ENCODE results near the gene DNAH2. TPM values are rescaled to one million over a fixed set of nuclear protein-coding genes. Genes with fewer than 3 reads are reported as not detected.

Gene DNAH2
- total RNA-seq, 1 donor, result under 0.01 TPM

DNA sequence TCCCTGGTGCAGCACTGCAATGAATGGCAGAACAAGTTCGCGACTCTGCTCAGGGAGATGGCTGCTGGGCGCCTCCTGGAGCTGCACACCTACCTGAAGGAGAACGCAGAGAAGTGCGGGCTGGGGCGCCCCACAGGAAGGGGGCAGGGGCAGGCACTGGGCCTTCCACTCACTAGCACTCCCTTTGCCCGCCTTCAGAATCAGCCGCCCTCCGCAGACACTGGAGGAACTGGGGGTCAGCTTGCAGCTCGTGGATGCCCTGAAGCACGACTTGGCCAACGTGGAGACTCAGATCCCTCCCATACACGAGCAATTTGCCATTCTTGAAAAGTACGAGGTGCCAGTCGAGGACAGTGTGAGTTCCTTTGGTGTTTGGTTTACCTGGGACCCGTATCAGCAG lies 46.4 kb downstream of the DNAH2 start:
- Histone ChIP-seq H3K4me3 (ENCODE audit: insufficient read depth, low read length) (no peak overlapping the region), H2AFZ (ENCODE audit: low read length) (no peak overlapping the region), H3K9me3 (ENCODE audit: low read depth, low read length) (no peaks in the 10 kb centered on the region), H3K4me2 (ENCODE audit: insufficient read depth, low read length) (no peak overlapping the region), H3K4me1 (ENCODE audit: insufficient read depth, low read length) (no peaks in the 10 kb centered on the region), H3K79me2 (ENCODE audit: insufficient read depth, low read length) (no peaks in the 10 kb centered on the region), H4K20me1 (ENCODE audit: insufficient read depth, low read length) (no peaks in the 10 kb centered on the region), H3K27me3 (ENCODE audit: insufficient read depth, low read length) (peaks cover 7% of the 10 kb centered on the region), H3K27ac (ENCODE audit: low read depth, low read length) (no peak overlapping the region), H3K36me3 (ENCODE audit: insufficient read depth, low read length) (no peaks in the 10 kb centered on the region)
- TF ChIP-seq, protein P1, sequence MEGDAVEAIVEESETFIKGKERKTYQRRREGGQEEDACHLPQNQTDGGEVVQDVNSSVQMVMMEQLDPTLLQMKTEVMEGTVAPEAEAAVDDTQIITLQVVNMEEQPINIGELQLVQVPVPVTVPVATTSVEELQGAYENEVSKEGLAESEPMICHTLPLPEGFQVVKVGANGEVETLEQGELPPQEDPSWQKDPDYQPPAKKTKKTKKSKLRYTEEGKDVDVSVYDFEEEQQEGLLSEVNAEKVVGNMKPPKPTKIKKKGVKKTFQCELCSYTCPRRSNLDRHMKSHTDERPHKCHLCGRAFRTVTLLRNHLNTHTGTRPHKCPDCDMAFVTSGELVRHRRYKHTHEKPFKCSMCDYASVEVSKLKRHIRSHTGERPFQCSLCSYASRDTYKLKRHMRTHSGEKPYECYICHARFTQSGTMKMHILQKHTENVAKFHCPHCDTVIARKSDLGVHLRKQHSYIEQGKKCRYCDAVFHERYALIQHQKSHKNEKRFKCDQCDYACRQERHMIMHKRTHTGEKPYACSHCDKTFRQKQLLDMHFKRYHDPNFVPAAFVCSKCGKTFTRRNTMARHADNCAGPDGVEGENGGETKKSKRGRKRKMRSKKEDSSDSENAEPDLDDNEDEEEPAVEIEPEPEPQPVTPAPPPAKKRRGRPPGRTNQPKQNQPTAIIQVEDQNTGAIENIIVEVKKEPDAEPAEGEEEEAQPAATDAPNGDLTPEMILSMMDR (IDR thresholded peaks at IDR 0.05; ENCODE audit: extremely low read depth, low read depth, low read length), result no peak
- DNase-seq (ENCODE audit: insufficient read length, low spot score, missing footprints), result no peak

DNA sequence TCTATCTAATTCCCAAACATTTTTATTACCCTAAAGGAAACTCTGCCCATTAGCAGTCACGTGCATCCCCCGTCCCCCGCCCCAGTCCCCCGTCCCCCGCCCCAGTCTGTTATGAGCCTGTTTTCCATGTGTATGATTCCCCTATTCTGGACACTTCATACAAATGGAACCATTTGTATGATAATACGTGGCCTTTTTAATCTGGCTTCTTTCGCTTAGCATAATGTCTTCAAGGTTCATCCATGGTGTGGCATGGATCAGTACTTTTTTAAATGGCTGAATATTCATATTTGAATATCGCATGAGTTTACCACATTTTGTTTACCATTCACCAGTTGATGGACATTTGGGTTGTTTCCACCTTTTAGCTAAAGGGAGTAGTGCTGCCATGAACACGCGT lies 49.5 kb downstream of the DNAH2 start:
- Histone ChIP-seq H4K20me1 (ENCODE audit: insufficient read depth, low read length) (no peaks in the 10 kb centered on the region), H3K4me2 (ENCODE audit: insufficient read depth, low read length) (no peak overlapping the region), H3K36me3 (ENCODE audit: insufficient read depth, low read length) (no peaks in the 10 kb centered on the region), H3K79me2 (ENCODE audit: insufficient read depth, low read length) (no peaks in the 10 kb centered on the region), H3K9me3 (ENCODE audit: low read depth, low read length) (no peaks in the 10 kb centered on the region), H3K27me3 (ENCODE audit: insufficient read depth, low read length) (peaks cover 14% of the 10 kb centered on the region), H3K27ac (ENCODE audit: low read depth, low read length) (no peak overlapping the region), H3K4me3 (ENCODE audit: insufficient read depth, low read length) (no peak overlapping the region), H3K4me1 (ENCODE audit: insufficient read depth, low read length) (no peaks in the 10 kb centered on the region), H2AFZ (ENCODE audit: low read length) (no peak overlapping the region)
- TF ChIP-seq, protein P1 (IDR thresholded peaks at IDR 0.05; ENCODE audit: extremely low read depth, low read depth, low read length), result no peak
- no peak for DNase-seq (ENCODE audit: insufficient read length, low spot score, missing footprints)

DNA sequence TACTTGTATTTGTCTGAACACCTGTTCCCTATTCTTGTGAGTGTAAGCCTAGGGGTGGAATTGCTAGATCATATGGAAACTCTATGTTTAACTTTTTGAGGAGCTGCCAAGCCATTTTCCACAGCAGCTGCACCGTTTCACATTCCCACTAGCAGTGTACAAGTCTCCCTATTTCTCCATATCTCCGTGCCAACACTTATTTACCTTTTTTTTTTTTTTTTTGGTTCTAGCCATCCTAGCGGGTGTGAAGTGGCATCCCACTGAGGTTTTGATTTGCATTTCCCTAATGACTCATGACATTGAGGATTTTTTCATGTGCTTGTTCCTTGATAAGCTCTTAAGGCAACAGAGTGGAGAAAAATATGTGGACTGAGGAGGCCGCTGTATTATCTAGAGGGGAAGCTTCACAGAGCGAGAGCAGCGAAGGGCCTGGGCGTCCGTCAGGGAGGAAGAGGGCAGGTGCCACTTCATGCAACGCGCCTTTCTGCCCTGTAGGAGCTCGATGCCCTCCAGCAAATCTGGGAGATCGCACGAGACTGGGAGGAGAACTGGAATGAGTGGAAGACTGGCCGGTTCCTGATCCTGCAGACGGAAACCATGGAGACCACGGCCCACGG lies 50.0 kb downstream of the DNAH2 start:
- Histone ChIP-seq H3K36me3 (ENCODE audit: insufficient read depth, low read length) (no peaks in the 10 kb centered on the region), H3K27ac (ENCODE audit: low read depth, low read length) (no peak overlapping the region), H3K4me2 (ENCODE audit: insufficient read depth, low read length) (no peak overlapping the region), H3K4me3 (ENCODE audit: insufficient read depth, low read length) (no peak overlapping the region), H3K4me1 (ENCODE audit: insufficient read depth, low read length) (no peaks in the 10 kb centered on the region), H3K79me2 (ENCODE audit: insufficient read depth, low read length) (no peaks in the 10 kb centered on the region), H4K20me1 (ENCODE audit: insufficient read depth, low read length) (no peaks in the 10 kb centered on the region), H3K27me3 (ENCODE audit: insufficient read depth, low read length) (peaks cover 15% of the 10 kb centered on the region), H3K9me3 (ENCODE audit: low read depth, low read length) (no peaks in the 10 kb centered on the region), H2AFZ (ENCODE audit: low read length) (no peak overlapping the region)
- no peak for DNase-seq (ENCODE audit: insufficient read length, low spot score, missing footprints)
- TF ChIP-seq, protein P1 (IDR thresholded peaks at IDR 0.05; ENCODE audit: extremely low read depth, low read depth, low read length), result no peak

DNA sequence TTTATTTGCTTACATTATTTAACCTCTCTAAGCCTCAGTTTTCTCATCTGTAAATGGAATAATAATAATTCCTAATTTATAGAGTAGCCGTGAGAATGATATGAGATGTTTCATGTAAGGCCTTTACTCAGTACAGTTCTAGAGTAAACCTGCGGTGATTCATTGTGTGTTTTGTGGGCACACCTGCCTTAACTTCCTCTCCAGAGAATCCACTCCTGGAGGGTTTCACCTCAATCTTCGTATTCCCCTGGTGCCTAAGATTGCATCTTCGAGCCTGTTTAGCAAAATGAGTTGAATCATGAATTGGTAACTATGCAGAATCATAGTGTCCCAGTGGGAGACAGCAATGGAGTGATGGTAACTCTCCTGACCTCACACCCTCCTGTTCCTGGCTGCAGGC lies 52.3 kb downstream of the DNAH2 start:
- Histone ChIP-seq H4K20me1 (ENCODE audit: insufficient read depth, low read length) (no peaks in the 10 kb centered on the region), H3K4me1 (ENCODE audit: insufficient read depth, low read length) (peaks cover 8% of the 10 kb centered on the region), H3K4me2 (ENCODE audit: insufficient read depth, low read length) (no peak overlapping the region), H3K27me3 (ENCODE audit: insufficient read depth, low read length) (peaks cover 15% of the 10 kb centered on the region), H3K79me2 (ENCODE audit: insufficient read depth, low read length) (no peaks in the 10 kb centered on the region), H3K27ac (ENCODE audit: low read depth, low read length) (no peak overlapping the region), H3K36me3 (ENCODE audit: insufficient read depth, low read length) (no peaks in the 10 kb centered on the region), H3K4me3 (ENCODE audit: insufficient read depth, low read length) (no peak overlapping the region), H2AFZ (ENCODE audit: low read length) (no peak overlapping the region), H3K9me3 (ENCODE audit: low read depth, low read length) (no peaks in the 10 kb centered on the region)
- TF ChIP-seq, protein P1 (IDR thresholded peaks at IDR 0.05; ENCODE audit: extremely low read depth, low read depth, low read length), result no peak
- no peak for DNase-seq (ENCODE audit: insufficient read length, low spot score, missing footprints)

Data from osteoblast (primary cell).